ENCODE measurements around the gene SLC40A1.

- TF ChIP-seq CTCF (conservative IDR thresholded peaks at IDR 0.05; ENCODE audit: low read depth, low read length) (no peak), EZH2 (IDR thresholded peaks at IDR 0.05; ENCODE audit: low read length, unreplicated experiment) (no peak)
These were observed 45.0 kb upstream of the SLC40A1 start for GRCh38 chr2:189625636-189626035.

All from PC-3 (cell line).